KG1 (cell line): ENCODE data around the gene LAPTM5.
"Not testable (repeated sequence)": the region's sequence is repeated elsewhere in the genome, so short reads cannot be mapped to it uniquely, and the experiment has no call there.

ENCODE experiments used
- DNase-seq: peaks from one replicate; lab custom pipeline; 2025; lab: John Stamatoyannopoulos, UW

LAPTM5 gene

DNA sequence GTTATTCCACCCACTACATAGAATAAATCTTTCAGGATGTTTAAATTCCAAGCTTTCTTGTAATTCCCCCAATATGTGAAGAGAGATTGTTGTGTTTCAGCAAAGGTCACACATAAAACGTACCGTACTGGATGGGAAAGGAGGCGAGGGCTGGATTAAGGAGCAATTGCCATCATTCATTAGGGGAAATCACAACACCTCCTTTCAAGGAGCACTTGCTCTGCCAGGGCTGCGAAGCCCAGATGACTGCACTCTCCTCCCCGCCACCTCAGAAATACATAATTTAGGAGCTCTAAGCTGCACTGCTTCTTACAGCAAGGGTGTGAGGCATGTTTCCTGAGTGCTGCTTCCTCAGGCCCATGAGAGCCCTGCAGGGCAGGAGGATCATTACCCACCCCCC is 63.8 kb downstream of the LAPTM5 start:
- DNase-seq: no peak

DNA sequence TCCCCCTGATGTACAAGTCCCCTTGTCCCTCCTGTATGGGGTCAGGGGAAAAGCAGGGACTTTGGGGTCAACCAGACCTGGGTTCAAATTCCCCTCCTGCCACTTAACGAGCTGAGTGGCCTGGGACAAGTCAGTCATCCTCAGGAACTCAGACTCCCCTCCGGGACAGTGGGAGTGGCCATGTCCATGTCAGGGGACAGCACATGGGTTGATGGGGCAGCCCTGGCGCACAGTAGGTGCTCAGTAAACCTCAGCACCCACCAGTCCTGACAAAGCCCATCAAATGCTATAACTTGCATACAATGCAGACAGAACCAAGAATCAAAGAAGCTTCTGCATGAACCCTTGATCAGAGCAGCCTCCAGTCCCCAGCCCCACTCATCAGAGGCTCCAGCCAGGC is 64.2 kb downstream of the LAPTM5 start:
- DNase-seq: no peak

DNA sequence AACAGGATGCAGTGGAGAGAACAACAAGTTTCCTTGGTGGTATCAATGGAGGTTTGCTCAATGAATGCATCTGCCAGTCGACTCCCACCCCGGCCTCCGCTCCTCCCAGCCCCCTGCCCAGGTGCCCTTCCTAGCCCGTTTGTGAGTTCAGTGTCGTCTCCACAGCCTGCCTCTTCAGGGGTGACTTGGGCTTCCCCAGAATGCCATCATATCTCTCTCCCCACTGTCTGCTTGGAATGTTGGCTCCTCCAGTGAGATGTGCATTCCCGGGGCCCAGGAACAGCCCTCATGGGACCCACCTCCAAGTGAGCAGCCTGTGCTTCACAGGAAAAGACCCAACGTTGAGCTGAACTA is 64.6 kb downstream of the LAPTM5 start:
- no peak for DNase-seq

DNA sequence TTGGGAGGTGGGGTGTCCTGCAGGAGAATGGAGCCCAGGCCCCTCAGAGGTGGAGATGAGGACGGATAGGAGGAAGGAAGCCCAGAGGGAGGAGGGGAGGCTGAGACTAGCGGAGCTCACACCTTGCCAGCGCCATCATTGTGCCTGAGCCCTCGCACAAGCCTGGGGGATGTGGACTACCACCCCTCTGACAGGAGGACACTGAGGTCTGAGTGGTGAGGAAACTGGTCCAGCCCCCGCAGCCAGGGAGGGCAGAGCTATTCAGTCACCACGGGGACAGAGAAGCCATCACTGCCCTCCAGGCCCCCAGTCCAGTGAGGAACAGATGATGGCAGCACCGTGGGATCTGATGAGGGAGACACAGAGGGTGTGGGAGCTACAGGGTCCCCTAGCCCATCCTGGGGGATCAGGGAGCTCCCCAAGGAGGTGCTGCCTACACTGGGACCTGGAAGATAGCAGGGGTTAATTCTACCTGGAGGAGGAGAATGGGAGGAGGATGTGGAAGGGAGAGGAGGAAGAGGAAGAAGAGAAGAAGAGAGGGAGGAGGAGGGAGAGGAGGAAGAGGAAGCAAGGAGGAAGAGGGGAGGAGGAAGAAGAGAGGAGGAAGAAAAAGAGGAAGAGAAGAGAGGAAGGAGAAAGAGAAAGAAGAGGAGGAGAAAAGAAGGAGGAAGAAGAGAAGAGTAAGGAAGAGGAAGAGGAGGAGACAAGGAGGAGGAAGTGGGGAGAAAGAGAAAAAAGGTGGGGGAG is 65.2 kb downstream of the LAPTM5 start:
- no peak for DNase-seq

DNA sequence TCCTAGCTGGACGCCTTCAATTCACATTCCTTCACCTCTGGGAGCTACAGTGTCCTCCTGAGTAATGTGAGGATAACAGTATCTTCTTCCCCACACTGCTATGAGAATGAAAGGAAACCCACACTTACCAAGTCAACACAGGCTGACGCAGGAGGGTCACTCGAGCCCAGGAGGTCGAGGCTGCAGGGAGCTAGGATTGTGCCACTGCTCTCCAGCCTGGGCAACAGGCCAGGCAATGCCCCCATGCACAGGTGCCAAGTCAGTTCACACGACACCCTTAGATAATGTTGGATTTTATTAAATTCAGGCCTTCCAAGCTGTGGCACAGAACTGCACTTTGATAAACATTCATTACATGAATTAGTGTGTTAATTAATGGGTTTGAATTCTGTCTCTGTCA is 66.1 kb downstream of the LAPTM5 start:
- no peak for DNase-seq

DNA sequence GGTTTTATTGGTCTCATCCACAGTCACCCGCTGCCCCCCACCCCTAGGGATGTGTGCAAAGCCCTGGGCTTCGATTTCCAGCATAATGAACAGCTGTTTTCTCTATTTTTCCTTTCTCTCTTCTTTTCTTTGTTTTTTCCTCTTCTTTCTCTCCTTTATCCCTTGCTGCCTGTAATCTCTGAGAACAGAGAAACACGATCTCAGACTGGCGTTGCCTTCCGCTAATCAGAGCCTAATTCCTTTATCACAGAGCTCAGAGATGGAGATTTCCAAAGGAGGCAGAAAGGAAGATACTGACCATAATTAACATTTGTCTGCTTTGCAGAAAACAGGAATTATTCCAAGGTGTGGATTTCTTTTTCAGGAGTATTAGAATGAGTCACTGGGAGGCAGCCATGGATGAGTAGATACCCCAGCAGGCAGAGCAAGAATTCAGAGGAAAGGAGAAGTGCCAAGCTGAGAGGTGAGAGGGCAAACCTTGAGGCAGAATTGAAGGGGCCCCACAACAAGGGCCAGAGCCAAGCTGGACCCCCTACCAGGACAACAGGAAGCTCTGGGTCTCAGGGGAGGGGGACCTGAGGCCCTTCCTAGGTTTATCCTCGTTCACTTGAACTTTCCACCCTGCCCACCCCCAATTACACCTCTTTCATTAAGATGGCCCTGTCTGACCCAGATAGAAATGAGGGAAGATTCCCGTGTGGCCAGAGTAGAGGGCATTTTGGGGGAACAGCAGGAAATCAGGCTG is 67.5 kb downstream of the LAPTM5 start:
- no peak for DNase-seq

DNA sequence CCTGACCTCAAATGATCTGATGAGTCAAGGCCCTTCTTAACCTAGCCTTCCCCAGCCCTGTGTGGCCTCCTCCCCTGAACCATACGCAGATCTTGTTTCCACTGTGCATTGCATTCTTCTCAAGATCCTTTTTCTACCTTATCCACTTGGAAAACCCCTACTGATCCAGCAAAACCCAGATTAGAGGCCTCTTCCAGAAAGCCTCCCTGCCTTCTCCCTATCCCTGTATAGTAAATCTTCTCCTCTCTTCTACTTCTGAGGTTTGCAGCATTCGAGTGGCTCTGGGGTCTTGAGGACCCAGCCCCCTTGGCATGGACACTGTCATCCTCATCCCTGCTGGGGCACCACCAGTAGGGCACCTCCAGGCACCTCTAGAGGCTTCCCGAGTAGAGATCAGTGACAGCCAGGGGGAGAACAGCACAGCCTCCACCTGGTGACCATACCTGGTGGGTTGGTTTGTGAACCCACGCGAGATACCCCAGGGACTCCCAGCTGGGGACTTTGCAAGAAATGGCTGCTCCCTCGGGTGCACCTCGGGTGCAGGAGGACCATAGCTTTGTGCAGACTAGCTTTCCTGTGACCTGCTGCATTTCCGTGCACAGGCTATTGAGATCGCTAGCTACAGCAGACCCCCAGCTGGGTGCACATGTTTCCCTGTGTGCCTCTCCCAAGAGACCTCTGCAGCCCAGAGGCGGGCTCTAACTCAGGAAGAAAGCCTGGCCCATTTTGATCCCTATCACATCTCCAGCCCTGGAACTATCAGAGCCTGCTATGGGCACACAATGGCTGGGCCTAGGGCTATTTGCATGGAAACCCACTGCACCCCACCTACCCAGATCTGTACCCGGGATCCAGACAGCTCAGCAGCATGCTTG is 68.4 kb downstream of the LAPTM5 start:
- no peak for DNase-seq

DNA sequence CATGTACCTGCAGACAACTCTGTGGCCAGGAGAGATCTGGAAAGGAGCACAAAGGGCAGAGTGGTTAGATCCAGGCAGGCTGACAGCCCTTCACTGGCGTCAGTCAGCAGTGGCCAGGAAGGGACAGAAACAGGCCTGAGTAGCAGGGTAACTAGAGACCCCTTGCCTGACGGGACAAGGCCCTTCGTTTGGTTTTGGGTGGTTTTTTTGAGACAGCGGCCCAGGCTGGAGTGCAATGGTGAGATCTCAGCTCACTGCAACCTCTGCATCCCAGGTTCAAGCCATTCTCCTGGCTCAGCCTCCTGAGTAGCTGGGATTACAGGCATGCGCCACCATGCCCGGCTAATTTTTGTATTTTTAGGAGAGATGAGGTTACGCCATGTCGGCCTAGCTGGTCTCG is 69.1 kb downstream of the LAPTM5 start:
- DNase-seq: not testable (repeated sequence)

DNA sequence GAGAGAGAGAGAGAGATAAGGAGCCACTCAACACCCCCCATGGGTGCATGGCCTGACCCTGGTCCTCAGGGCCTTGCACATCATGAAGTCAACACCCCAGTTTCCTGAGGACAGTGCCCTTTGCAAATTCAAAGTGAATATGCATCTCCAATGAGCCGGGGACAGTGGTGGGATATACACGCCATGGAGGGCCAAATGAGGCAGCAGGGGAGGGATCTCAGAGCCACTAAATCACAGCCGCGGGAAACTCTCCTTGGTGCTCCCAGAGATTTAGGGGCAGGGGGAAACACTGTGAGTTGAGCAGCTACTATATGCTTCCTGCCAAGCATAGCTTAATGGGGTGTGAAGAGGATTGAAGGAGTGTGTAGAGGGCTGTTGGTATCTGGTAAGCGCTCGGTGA is 69.7 kb downstream of the LAPTM5 start:
- DNase-seq: no peak

DNA sequence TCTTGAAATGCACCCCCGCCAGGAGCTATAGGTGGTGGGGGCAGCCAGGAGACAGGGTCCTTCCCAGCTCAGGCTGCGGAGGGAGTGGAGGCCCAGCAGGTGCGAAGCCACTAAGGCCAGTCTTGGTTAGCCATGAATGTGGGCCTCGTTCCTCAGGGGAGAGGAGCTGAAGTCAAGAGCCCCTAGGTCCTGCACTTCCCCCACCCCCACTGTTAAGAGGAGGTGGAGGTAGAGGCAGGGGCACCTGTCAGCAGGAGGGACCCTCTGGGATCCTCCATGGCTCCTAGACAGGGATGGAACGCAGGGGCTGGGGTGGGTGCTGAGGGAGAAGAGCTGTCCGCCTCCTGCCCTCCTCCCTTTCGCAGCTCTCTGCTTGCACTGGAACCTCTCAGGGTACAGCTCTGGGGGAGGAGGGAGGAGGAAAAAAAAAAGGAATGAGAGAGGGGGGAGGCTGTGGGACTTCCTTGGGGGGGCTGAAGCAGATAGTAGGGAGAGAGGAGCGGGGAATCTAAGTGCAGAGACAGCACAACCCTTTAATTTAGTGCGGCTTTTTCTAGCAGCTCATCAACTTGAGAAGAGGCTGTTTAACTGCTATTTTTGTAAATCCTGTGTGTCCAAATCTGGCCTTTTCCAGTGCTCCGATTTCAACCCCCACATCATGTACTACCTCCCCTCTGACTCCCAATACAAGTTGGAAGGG is 71.2 kb downstream of the LAPTM5 start:
- DNase-seq: no peak

DNA sequence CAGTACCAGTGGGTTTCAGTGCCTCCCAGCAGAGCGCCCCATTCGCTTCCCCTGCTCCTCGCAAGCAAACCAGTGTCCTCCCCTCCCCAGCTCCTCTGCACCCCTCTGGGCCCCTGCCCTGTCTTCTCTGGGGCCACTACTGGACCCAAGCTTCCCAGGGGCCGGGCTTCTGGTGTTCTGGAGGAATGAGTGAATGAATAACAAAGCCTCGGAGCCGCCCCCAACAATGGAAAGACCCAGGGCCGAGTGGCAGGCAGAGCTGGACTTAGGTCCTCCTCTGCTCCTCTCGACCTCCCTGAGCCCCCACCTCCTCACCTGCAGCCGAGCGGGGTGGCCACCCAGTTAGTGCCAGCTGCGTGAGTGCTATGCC is 71.8 kb downstream of the LAPTM5 start:
- DNase-seq: no peak

DNA sequence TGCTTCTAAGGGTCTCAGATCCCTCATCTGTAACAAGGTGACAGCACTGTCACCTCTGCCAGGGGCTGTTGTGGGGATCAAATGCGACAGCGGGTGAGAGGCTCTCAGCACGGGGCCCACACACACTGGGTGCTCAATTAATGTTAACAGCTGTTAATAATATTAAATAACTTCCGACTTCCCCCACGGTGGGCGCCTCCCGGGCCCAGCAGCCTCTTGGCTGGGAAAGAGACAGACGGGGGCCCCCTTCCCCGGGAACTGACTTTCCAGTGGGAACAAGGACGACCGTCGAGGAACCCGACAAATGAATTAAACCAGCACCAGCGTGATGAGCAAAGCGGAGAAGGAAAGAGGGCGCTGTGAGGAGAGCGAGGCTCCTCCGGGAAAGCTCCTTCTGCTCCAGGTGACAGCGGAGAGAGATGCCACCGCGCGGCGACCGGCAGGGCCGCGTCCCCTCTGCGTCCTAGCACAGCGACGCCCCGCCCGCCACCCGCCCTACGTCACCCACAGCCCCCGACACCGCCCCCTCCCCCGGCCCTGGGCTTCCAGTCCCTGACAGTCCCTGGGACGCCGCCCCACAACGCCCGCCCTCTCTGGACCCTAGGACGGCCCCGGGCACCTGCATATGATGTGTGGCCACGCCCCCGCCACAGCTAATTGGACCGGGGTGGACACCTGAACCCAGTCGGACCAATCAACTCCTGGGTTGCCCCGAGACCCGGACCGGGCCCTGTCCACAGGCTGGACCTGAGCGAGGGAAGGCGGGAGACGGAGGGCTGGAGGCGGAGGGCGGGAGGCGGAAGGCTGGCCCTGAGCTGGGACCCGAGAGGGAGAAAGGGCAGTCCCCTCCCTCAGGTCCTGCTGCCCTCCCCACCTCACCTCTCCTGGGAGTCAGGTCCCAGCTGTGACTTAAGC is 72.4 kb downstream of the LAPTM5 start:
- no peak for DNase-seq

DNA sequence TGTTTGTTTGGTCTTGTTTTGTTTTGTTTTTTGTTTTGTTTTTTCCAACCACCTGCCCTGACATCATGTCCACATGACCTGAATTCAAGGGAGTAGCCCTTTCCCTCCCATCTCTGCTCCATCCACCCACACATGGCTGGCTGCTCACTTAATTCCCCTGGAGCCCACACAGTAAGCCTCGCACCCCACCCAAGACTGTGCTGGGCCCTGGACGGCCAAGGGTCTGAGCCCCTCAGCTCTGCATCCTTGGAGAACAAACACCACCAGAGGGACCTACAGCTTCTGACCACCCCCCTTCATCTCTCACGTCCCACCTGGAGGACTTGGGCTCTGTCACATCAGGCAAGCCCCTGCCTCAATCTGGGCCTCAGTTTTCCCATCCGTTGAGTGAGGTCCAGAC is 73.3 kb downstream of the LAPTM5 start:
- no peak for DNase-seq

DNA sequence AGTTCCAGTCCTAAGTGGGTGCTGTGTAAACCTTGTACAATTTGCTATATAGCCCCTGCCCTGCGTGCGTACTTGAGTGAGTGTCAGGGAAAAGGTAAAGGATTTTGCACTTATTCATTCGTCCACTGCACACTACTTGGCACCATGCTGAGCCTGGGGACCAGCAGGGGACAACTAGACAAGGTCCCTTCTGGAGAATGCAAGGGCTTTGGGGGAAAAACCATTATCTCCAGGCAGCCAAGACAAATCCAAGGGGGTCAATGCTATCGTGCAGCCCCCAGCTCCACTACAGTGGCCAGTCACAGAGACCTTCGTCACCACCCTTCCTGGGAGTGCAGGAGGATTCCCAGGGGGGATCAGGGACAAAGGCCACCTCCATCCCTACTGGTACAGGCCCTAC is 73.9 kb downstream of the LAPTM5 start:
- no peak for DNase-seq
